ENCODE results near the gene GPR21.

The GPR21 gene

DNA sequence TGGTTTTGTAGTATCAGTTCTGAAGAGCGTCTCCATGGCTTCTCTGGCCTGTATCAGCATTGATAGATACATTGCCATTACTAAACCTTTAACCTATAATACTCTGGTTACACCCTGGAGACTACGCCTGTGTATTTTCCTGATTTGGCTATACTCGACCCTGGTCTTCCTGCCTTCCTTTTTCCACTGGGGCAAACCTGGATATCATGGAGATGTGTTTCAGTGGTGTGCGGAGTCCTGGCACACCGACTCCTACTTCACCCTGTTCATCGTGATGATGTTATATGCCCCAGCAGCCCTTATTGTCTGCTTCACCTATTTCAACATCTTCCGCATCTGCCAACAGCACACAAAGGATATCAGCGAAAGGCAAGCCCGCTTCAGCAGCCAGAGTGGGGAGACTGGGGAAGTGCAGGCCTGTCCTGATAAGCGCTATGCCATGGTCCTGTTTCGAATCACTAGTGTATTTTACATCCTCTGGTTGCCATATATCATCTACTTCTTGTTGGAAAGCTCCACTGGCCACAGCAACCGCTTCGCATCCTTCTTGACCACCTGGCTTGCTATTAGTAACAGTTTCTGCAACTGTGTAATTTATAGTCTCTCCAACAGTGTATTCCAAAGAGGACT lies 1.5 kb downstream of the GPR21 start:
- FAIRE-seq, result no peak

DNA sequence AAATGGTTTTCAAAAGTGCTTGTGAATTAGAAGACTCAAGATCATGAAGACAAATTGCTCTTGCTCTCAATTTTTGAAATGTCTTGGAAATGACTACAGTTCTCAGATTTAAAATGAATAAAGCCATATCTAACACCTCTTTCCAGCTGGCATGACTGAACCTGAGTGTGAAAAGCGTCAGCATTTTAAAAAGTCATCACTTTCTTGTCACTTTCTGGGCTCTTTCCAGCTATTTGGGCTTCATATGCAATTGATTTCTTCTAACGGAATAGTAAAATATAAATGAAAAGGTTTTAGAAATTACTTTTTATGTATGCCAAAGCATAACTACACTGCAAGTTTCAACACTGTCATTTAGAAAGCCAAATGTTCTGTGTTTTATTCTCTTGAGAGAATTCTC lies 2.3 kb downstream of the GPR21 start:
- no peak for FAIRE-seq

DNA sequence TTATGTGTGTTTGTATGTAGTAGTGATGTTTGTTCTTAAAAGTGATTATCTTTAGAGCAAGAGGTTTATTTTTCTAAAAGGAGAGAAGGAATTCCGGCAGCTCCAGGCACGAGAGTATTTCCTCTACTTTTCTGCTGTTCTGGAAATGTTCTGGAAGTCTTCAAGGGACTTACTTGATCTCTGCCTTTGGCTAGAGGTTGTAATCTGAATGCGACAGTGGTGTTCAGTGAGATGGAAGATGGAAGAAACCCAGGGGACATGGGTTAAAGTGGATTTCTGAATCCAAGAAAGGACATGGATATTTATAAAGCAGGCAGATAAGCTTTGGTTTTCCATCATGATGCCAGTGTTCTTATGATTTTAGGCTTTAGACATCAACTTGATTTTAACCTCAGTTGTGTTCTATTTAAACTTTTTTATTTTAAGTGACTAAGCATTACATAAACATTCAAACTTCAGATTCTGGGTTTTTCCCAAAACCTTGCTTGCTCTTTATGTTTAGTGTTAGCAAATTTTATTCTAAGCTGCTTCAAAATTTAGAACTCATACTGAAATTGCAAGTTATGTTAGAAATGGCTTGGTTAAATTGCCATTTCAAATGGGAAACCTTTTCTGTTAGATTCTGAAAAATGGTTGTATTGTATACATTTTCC lies 3.6 kb downstream of the GPR21 start:
- FAIRE-seq, result no peak

DNA sequence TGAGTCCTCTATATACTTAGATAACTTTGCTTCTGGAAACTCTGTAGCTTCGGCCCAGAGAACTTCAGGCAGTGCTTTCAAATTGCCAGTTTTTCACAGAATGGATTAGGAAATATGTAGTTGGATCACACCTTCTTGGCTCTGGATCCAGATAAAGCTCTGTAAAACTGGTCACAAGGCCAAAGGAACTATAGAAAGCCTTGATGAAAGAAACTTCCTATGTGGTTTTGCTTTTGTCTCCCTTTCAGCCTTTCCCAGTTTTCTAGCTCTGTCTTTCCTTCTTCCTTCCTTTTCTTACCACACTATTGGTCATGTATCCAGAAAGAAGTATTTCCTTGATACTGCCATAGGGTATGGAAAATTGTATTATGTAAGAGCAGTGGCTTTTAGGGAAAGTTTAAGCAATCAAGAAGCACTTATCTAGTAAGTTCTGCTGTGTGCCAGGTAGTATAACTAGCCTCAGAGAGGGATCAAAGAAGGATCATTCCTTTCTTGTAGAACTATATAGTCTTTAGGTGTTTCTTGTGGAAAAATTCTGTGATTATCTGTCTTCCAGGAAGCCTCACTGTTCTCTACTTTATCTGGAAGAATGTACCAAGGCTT lies 6.3 kb downstream of the GPR21 start:
- FAIRE-seq, result no peak

DNA sequence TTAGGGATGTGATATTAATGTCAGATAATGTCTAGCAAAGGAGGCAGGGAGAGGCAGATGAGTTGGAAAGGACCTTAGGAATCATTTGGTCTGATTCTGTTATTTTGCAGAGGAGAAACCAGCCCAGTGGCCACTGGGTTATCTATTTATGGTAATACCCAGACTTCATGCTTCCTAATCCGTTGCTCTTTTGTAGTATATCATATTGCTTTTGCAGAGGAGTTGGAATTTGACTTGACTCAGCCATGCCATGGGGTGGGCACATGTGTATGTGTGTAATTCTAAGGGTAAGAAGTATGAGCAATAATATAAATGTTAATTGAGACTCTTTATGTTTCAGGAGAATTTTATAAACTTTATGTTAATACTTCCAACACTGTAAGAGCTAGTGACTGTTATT lies 7.3 kb downstream of the GPR21 start:
- no peak for FAIRE-seq

DNA sequence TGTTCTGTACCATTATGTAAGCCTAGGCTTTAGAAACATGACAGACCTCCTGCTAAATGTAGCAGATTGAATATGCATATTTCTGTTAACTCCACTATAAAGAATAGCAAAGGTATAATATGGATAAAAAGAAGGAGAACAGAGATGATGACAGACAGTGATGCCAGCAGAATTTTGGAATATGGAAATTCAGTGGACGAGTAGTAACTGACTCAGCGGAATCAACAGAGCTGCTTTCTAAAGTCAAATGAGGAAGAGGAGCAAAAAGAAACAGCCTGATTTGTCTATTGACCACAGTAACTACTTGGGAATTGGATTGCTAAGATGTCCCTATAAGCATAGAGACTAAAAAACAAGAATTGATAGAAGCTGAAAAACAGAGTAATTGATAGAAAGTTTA lies 8.0 kb downstream of the GPR21 start:
- no peak for FAIRE-seq

DNA sequence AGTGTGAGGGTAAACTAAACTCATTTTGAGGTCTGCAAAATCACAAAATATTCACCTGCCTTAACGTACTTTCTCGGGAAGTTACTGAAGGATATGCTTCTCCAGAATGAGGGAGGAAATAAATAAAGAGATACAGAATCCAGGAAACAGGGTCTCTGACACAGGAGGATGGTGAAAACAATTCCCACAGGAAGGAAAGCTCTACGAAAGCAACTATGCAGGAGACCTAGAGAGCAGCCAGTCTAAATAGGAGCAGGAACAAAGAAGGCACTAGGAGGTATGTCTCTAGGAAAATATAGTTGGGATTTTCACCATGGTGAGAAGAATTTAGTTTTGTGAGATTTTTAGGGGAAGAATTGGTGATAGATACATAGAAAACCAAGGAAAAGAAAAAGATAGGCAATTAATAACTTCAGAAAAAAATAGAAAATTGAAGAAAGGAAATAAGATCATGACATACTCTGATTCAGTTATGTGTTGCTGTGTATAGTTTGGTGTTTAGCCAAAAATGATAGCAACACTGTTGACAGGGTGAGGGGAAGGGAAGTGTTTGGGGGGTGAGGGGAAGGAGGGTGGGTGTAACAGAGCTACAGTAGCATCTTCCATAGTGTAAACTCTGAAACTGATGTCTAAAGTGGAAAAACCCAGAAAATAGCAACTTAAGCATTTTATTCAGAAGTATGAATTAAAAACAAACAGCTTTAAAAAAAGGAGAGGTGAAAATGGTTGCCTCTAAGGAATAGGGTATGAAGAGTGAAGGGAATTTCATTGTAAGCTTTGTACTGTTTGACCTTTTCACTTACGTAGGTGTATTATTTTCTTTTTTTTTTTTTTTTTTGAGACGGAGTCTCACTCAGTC lies 9.8 kb downstream of the GPR21 start:
- no peak for FAIRE-seq

DNA sequence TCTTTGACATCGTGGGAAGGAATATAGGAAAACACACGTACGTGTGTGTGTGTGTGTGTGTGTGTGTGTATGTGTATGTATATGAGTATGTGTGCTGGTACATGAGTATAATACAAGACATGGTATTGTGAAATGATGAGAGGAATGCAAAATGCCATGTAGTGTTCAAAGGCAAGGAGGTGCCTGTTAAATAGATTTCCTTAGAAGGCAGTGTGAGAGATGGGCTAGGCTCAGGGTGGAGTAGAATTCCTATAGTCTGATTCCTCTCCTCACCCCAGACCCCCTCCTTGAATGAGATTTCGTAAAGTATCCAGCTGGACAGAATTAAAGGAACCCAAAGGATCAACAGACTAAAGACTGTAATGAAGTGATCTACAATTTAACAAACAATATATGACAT lies 11.1 kb downstream of the GPR21 start:
- no peak for FAIRE-seq

DNA sequence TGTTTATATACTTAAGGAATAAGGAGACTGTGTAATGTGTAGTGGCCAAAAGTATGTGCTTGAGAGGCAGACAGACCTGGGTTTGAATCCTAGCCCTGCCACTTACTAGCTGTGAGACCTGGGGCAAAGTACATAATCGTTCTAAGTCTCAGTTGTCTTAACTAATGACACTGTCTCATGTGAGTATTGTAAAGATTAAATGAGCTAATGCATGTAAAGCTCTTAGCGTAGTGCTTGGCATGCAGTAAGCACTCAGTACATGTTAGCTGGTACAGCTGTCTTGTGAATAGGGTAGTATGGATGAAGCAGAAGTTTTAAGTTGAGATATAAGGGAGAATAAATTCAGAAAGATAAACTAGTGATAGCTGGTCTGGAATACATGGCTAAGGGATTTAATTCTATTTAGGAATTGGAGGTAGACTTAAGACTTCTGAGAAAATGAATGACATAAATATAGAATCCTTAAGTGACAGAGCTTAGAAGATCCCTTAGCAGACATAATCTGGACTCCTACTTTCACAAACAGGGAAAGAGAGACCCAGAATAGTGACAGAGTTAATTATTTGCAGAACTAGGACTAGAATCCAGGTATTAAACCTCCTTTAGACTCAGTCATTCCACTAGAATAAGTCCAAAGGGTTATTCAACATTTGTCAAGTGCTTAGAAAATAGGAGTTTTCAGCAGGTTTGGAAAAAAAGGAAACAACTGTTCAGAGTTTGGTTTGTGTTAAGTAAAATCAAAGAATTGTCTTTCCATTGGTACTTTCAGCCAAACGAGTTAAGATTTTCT lies 13.1 kb downstream of the GPR21 start:
- no peak for FAIRE-seq

DNA sequence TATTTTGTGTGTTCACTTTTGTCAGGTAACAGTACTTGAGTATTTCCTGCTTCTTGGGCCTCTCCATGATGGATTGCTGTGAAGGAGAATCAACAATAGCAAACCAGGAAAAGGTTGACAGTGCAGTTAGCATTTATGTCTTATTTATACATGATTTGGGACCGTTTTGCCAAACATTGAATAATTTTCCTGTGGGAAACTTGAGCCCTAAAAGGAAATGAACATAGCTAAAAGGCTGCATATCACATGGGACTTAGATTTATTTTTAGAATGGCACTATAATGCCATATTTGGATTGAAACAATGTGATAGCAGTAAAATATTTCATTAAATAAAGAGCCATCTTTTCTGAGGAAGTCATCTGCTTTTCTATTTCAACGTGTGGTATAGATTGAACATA lies 15.3 kb downstream of the GPR21 start:
- no peak for FAIRE-seq

DNA sequence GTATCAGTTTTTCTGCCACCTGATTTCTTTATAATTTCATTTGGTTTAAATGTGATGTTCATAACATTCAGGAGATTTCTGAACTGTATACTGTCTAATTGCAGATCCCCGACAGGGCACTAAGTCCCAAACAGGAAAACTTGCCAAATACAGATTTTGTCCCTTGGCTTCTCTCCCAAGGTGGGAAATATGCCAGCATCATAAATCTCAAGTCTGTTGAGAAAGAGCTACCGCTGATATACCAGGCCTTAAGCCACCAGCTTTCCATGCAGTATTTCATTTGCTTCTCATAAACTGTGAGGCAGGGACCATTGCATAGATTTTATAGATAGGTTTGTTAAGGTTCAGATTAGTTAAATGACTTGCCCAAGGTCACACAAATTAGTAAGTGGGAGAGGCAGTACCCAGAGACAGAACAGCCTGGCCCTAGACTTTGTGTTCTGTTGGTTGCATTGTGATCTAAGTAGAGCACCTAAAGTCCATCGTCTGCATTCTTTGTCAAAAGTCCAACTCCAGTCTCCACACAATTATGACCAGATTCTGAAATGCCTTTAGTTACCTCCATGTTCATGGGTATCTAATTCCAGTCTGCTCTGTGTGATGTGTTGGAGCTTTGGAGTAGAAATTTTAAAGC lies 16.2 kb downstream of the GPR21 start:
- FAIRE-seq, result no peak

DNA sequence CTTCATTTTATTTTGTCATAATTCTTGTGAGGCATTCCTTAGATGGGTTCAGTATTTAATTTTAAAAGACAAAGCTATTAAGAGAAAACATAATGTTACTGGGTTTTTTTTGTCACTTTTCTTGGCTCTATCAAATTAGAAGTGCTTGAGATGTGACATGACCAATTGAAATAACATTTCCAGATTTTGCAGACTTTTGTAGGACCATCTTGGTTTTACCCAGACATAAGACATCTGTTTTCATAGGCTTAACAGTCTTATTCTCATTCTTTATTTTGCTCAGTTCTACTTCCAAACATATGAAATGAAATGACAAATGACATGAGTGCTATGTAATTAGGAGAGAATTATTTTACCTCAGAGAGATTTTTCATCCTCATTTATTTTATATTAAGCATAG lies 19.6 kb downstream of the GPR21 start:
- no peak for FAIRE-seq

DNA sequence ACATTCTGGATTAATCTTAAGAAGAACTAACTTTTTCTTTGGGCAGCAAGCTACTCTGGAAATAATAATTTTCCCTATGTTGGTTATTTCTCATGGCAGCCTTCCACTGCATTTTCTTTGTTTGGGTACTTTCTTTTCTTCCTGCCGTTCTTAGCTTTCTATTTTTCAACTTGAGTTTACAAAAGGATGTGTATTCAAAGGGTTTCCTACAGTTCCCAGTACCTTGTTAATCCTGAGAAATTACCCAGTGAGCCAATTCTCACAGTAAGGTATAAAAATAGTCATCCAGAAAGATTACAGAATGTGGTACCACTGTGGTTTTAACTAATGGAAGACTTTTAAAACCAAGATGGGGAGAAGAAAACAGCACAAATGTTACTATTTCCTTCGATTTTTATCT lies 20.2 kb downstream of the GPR21 start:
- no peak for FAIRE-seq

DNA sequence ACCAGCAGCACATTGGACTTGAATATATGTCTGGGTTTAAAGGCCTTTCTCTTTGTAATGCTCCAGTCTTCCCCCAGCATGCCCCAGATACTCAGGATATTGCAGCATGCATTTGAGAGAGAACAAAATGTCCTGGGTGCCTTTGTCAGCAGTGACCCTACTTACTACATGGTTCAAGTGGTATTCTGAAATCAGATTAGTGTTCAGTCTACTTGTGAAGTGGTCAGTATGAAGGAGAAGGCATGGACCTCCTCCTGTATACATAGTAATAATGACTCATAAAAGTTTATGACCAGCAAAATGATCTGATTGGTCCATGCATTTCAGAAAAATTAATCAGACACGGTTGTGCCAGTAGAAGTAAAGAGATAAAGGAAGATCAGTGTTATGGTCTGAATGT lies 25.4 kb downstream of the GPR21 start:
- no peak for FAIRE-seq

DNA sequence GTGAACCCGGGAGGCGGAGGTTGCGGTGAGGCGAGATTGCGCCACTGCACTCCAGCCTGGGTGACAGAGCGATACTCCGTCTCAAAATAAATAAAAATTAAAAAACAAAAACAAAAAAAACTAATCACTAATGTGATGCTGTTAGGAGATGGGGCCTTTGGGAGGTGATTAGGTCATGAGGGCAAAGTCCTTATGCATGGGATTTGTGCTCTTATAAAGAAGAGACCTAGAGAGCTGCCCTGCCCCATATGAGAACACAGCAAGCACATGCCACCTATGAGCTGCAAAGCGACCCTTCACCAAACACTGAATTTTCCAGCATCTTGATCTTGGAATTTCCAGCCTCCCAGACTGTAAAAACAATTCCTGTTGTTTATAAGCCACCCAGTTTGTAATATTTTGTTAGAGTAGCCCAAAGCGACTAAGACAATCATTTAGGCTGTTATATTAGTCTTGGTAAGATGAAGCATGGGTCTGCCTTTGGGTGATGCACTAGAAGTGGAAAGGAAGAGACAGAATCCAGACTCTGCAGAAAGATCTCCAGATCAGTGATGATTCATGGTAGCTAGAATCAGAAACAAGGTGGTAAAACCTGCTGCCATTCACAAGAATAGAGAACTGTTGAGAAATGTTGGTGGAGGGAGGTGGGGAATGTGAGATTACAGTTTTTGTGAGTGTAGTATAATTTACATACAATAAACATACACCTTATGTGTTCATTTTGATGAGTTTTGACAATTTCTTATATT lies 26.2 kb downstream of the GPR21 start:
- FAIRE-seq, result no peak

DNA sequence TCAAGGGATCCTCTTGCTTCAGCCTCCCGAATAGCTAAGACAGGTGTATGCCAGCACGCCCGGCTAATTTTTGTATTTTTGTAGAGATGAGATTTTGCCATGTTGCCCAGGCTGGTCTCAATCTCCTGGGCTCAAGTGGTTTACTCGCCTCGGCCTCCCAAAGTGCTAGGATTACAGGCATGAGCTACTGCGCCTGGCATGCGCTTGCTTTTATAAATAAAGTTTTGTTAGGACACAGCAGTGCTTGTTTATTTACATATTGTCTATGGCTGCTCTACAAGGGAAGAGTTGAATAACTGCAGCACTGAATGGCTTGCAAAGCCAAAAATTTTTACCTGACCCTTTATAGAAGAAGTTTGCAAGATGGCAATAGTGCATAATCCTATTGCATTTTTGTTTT lies 27.7 kb downstream of the GPR21 start:
- no peak for FAIRE-seq

DNA sequence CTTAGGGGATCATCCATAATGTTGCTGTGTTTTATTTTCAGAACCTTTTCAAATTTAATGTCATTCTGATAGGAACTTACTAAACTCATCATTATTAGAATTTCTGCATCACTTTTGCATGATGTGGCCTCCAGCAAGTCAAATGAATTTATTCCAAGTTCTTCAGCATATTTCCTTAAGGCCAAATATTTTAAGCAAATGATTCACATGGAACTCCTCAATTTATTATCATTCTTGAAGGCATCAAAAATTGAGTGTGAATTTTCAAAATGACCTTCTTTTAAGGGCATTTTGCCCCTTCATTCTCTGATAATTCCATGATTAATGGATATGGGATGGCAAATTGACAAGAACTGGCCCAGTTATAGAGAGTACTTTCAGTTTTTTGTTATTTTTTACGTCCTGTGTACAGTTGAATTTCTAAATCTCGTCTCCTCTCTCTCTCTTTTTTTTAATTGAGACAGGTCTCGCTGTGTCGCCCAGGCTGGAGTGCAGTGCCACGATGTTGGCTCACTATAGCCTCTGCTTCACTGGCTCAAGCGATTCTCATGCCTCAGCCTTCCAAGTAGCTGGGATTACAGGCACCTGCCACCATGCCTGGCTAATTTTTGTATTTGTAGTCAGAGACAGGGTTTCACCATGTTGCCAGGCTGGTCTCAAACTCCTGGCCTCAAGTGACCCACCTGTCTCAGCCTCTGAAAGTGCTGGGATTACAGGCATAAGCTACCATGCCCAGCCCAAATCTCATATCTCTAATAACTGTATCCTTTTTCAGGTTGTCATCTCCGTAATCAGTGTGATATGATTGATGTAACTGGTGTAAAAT lies 29.1 kb downstream of the GPR21 start:
- FAIRE-seq, result no peak

DNA sequence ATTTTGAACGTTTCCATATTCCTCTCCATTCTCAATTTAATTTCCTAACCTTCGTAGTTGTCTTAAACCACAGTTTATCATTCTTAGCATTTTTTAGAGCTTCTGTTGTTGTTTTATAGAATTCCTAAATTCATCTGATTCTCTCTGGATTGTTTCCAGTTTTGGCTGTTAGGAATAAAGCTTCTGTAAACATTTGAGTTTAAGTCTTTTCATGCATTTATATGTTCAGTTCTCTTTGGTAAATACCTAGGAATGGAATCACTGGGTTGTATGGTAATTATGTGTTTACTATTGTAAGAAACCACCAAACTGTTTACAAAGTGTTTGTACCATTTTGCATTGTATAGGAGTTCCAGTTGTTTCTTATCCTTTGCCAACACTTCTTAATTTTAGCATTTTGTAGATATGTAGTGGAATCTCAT lies 29.7 kb downstream of the GPR21 start:
- peak; percentile 90 for FAIRE-seq

DNA sequence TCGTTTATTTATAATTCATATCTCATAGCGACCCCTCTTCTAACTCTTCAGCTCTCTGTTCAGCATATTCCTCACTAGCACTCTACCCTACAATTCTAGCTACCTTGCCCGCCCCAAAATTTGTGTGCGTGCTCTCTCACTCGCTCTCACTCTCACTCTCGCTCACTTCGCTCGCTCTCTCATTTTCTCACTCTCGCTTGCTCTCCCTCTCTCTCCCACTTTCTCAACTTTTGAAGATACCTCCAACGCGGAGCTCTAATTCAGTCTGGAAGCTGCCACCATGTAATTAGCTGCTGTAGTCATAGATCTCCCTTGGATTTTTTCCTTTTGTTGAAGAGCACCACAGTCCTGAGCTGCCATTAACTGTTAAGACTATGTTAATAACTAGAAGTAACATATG lies 30.4 kb downstream of the GPR21 start:
- no peak for FAIRE-seq

DNA sequence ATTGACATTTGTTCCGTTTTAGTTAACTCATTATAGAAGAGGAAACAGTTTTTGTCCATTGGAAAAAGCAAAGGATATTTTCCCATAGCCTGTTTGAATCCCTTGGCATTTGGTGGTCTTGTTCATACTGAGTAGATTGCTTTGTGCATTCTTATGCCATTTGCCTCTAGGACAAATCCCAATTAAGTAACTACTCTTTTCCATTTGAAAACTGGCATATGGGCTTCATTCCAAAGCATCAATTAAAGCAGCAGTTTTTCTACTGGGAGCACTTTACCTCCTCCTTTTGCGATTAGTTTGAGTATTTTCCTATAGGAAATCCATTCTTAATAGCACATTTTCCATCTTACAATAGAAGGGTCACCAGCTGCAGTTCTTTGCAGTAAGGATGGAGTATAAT lies 31.2 kb downstream of the GPR21 start:
- FAIRE-seq, result no peak

DNA sequence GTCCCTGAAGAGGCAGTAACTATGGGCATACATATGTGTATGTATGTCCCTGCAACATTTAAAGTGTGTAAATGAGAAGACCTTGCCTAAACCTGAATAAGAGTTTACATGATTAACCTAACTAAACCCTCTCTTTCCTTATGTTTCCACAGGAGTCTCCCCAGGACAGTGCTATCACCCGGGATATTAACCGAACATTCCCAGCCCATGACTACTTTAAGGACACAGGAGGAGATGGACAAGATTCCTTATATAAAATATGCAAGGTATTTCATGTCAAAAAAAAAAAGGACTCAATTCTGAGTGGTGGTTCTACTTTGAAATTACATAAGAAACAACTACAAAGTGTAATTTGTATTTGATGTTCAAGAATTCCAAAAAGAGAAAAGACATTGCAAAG lies 31.7 kb downstream of the GPR21 start:
- FAIRE-seq, result no peak

Measured in endometrium (tissue), 2 donors.